COLO829 (cell line): ENCODE data around the gene C11orf68.

Experiments
- DNase-seq: peaks from one replicate; pipeline ENCODE4 v3.0.0; 2012; ENCODE audit warnings: low spot score

C11orf68 gene

GRCh38 chr11:65944191-65944590, 25.3 kb upstream of the C11orf68 start:
- no peak for DNase-seq

DNA sequence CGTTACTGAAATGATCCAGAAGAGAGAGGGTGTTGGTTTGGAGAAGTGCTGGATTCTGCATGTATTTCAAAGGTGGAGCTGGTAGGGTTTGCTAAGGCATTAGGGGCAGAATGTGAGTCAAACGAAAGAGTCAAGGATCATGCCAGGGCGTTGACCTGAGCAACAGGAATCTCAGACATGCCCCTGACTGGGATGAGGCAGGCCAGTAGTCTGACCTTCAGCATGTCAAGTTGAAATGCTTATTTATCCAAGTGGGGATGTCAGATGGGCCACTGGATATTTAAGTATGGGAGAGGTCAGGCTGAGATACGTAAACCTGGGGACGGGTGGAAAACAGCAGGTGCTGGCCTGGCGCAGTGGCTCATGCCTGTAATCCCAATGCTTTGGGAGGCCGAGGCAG, 23.7 kb upstream of the C11orf68 start:
- no peak for DNase-seq

- DNase-seq = no peak
Observed at GRCh38 chr11:65941720-65942310, 23.0 kb upstream of the C11orf68 start.

DNA sequence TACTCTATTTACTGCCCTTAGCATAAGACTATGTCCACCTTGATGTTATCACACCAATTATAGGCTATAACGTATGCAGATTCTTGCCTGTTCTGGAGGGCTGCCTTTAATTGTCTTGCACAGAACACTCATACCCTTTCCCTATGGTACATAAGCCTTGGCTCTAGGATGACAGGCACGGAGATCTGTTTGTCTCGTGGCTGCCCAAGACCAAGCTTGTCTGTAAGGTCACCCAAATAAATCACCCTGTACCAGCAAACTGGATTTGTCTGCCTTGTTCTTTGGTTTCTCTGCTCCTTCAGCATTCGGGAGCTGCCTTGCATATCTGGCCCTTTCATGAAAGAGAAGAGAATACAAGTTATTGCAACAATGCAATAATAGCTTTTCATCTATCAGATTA, 18.9 kb upstream of the C11orf68 start:
- no peak for DNase-seq

DNA sequence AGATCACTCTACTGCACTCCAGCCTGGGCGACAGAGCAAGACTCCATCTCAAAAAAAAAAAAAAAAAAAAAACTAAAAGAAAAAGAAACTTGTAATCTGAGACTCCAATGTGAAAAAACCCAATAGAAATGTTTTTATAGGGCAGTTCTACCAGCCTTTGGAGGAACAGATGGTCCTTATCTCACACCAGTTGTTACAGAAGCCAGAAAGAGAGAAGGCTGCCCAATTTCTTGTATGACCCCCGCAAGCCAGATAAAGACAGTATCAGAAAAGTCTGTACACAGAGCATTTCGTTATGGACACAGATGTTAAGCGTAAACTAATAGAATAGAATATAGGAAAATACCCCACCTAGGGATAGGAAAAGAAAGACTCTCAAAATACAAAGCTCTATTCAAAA, 15.2 kb upstream of the C11orf68 start:
- DNase-seq = no peak

- no peak for DNase-seq
Observed at GRCh38 chr11:65932558-65932919, 13.7 kb upstream of the C11orf68 start.

DNA sequence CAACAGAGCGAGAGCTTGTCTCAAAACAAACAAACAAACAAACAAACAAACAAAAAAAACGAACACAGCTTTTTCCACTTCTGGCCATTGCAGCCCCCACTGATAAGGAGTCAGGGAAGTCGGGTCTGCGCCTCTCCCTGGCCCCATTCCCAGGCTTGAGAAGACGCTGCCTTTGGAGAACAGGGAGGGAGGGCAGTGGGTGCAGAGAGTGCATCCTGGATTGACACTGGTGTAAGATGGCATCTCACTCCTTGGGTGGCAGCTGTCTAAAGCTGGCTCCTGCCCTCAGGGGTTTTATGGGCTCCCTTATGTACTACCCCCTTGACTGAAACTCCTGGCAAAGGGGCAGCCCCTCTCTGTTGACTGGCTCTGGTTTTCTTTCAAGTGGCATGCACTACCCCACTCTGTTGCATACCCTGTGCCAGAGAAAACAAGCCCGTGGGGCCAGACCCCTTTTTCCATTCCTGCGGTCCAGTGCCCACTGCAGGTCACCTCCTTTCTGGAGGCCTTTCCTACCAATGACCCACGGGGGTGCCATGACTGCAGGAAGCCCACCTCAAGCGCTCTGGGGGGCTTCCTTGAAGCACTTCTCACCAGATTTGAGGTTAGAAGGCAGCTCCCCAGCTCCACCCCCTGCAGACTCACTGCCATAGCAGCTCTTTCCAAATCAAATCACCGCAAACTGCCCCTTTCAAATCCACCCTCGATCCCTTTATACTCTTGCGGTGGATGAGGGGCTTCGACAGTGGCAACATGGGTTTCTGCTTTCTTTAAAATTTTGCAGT, 13.1 kb upstream of the C11orf68 start:
- no peak for DNase-seq

GRCh38 chr11:65928667-65929066, 9.8 kb upstream of the C11orf68 start:
- DNase-seq = no peak

GRCh38 chr11:65927904-65928397, 9.1 kb upstream of the C11orf68 start:
- no peak for DNase-seq

DNA sequence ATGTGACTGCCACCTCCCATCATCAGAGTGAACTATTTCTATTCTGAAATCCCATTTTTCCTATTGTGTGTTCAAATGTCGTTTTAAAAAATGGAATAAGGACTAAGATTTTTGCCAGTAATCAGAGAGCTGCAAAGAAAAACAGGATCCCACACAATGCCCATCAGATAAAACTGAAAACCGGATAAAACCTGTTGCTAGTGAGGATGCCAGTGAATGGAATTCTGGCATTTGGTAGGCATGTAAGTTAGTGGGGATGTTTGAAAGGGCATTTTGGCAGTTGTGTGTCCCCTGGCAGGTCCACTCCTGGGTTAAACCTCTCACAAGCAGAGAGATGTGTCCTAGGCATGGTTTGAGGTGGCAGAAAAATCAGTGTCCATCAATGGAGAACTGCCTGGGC, 6.5 kb upstream of the C11orf68 start:
- DNase-seq = no peak

DNA sequence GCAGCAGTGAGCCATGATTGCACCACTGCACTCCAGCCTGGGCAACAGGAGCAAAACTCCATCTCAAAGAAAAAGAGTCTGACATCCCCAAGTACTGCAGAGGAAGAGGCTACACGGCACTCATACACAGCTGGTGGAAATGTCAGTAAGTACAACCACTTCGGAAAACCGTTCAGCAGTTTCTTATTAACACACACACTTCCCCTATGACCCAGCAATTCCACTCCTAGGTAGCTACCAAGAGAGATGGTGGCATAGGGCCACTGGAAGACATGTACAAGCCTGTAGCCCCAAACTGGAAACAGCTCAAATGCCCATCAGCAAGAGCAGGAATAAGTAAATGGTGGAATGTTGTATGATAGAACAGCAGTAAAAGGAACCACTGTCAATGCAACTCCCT, 3.7 kb upstream of the C11orf68 start:
- no peak for DNase-seq

- DNase-seq = no peak
Observed at GRCh38 chr11:65921876-65922275, 3.0 kb upstream of the C11orf68 start.

DNA sequence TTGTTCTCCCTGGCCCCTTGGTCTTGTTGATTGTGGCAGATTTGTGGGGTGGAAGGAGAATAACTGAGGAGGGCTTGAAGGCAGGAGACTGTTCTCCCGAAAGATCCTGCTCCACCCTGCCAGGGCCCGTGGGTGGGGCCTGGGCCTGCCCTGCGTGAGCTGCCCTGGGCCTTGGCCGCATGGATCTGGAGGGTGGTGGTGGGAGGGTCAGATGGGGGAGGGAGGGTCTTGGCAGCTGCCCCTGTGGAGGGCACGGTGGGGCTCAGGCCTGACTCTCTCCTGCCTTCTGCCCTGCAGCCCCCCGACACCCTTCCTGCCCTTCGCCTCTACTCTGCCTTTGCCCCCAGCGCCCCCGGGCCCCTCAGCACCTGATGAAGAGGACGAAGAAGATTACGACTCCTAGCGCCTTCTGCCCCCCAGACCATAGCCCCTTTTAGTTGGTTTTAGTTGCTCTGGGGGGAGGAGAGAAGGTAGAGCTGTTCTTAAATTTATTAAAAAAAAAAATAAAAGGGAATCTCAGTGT, 2.2 kb upstream of the C11orf68 start:
- no peak for DNase-seq

DNA sequence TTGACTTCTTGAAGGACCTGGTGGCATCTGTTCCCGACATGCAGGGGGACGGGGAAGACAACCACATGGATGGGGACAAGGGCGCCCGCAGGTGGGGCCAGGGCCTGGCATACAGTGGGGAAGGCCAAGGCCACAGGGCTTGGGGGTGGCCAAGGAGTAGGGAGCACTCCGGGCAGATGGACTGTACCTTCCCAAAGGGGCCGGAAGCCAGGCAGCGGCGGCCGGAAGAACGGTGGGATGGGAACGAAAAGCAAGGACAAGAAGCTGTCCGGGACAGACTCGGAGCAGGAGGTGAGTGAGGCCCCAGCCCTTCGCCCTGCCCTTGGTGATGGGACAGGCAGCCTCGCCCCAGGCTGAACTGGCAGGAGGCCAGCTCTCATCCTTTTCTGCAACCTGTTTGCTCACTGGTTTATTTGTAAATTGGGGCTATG, 1.5 kb upstream of the C11orf68 start:
- DNase-seq = no peak

DNA sequence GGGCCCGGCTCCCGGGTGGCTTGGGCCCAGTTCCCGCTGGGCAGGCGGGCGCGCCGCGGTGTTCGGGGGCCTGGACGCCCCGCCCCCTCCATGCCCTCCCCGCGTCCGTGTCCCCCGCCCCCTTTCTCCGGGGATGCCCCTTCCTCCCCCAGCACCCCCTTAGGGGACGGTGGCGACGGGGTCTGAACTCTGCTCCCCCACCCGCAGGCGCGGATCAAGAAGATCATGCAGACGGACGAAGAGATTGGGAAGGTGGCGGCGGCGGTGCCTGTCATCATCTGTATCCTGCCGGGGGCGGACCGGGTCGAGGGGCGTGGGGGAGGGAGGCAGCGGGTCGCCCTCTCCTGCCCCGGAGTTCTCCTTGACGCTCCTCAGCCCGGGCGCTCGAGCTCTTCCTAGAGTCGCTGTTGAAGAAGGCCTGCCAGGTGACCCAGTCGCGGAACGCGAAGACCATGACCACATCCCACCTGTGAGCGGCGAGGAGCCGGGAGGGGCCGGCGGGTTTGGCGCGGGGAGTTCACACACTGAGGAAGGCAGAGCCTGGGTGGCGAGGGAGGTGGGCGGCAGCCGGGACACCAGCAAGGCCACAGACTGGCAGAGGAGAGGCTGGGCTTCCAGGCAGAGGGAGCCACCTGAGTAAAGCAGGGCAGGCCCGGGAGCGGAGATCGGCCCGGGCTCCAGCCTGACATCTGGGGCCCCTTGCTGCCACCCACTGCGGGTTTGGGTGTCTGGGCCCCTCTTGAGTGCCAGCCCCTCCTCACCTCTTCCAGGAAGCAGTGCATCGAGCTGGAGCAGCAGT, 910 bp upstream of the C11orf68 start:
- DNase-seq = no peak

GRCh38 chr11:65919141-65919572, 295 bp upstream of the C11orf68 start, which contains the start of gene DRAP1:
TSS of gene DRAP1 (plus strand) at chr11:65919426. CDS start at chr11:65919502, 76 bp downstream.
- peak; percentile 94 for DNase-seq

- DNase-seq = no peak
Observed at GRCh38 chr11:65917434-65918210, 1.2 kb downstream of the C11orf68 start.

DNA sequence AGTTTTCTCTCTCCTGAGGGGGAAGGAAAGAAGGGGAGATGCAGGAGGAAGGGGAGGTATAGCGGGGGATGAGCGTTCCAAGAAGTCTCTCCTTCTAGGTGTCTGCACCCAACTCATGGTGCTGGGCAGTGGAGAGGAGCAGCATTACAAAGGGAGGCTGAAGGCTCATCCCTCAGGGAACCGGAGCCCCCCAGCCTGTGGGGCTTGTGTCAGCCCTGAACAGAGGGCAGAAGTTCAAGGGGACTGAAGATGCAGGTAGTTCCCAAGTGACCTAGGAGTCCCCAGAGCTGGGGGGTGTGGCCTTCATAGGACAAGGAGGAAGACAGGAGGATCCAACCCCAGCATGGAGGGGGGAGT, 1.8 kb downstream of the C11orf68 start:
- no peak for DNase-seq

DNA sequence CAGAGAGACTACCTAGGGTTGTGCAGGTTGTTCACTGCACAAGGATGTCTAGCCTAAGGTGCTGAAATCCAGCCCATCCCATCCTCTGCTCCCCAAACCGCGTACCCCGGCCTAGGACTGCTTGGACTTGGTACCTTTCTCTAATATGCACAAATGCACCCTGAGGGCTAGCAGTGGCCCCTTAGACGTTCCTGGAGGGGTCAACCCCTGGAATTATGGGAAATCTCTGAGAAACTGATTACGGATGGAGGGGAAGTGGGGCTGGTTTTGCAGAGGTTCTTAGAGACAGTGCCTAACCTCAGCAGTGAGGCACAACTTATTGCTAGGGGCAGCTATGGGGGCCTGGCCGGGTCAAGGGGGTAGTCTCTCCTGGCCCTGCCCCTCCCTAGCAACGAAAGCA, 2.5 kb downstream of the C11orf68 start:
- no peak for DNase-seq

GRCh38 chr11:65915821-65916251, 3.0 kb downstream of the C11orf68 start:
- peak; percentile 97 for DNase-seq

DNA sequence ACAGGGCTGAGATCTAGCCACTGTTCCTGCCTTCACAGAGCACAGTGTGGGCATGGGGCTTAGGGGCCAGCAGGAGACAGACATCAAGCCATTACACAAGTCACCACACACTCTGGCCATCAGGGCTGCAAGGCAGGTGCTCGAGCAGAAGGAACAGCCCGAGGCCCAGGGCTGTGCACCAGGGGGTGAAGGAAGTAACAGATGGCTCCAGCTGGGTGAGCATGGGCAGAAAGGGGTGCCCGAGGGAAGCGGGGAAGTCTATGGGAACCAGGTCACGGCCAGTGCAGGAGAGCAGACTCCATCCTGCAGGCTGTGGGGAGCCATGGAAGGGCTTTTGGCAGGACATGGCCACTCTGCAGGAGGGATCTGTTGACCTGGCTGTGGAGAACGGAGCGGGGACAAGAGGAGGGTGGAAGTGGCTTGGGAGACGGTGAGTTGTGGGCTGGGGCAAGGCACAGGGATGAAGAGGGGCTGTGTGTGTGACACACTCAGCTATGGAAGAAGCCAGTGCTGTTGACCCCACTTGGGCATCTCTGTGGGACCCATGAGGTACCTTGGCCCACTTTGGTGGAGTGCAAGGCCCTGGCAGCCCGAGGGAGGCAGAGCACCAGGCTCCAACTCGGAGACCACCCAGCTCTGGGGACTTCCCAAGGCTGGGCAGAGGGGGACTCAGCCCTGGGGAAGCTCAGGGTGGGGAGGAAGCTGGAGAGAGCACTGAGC, 3.6 kb downstream of the C11orf68 start:
- no peak for DNase-seq
